Stimulated activated CD4-positive, alpha-beta T cell treated with anti-CD3 and anti-CD28 coated beads, Interleukin-12 subunit alpha, Interleukin-12 subunit beta, amount 100 ng/mL, for 24 hours (primary cell): ENCODE measurements around the gene COL6A6.

Source experiments
- DNase-seq, 2 experiments: peaks; one replicate each; pipeline ENCODE4 v3.0.0-alpha.2; 2020; ENCODE audit warnings: low read depth in 2 of 2

The COL6A6 gene, protein sequence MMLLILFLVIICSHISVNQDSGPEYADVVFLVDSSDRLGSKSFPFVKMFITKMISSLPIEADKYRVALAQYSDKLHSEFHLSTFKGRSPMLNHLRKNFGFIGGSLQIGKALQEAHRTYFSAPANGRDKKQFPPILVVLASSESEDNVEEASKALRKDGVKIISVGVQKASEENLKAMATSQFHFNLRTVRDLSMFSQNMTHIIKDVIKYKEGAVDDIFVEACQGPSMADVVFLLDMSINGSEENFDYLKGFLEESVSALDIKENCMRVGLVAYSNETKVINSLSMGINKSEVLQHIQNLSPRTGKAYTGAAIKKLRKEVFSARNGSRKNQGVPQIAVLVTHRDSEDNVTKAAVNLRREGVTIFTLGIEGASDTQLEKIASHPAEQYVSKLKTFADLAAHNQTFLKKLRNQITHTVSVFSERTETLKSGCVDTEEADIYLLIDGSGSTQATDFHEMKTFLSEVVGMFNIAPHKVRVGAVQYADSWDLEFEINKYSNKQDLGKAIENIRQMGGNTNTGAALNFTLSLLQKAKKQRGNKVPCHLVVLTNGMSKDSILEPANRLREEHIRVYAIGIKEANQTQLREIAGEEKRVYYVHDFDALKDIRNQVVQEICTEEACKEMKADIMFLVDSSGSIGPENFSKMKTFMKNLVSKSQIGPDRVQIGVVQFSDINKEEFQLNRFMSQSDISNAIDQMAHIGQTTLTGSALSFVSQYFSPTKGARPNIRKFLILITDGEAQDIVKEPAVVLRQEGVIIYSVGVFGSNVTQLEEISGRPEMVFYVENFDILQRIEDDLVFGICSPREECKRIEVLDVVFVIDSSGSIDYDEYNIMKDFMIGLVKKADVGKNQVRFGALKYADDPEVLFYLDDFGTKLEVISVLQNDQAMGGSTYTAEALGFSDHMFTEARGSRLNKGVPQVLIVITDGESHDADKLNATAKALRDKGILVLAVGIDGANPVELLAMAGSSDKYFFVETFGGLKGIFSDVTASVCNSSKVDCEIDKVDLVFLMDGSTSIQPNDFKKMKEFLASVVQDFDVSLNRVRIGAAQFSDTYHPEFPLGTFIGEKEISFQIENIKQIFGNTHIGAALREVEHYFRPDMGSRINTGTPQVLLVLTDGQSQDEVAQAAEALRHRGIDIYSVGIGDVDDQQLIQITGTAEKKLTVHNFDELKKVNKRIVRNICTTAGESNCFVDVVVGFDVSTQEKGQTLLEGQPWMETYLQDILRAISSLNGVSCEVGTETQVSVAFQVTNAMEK (N-terminal part only)

DNA sequence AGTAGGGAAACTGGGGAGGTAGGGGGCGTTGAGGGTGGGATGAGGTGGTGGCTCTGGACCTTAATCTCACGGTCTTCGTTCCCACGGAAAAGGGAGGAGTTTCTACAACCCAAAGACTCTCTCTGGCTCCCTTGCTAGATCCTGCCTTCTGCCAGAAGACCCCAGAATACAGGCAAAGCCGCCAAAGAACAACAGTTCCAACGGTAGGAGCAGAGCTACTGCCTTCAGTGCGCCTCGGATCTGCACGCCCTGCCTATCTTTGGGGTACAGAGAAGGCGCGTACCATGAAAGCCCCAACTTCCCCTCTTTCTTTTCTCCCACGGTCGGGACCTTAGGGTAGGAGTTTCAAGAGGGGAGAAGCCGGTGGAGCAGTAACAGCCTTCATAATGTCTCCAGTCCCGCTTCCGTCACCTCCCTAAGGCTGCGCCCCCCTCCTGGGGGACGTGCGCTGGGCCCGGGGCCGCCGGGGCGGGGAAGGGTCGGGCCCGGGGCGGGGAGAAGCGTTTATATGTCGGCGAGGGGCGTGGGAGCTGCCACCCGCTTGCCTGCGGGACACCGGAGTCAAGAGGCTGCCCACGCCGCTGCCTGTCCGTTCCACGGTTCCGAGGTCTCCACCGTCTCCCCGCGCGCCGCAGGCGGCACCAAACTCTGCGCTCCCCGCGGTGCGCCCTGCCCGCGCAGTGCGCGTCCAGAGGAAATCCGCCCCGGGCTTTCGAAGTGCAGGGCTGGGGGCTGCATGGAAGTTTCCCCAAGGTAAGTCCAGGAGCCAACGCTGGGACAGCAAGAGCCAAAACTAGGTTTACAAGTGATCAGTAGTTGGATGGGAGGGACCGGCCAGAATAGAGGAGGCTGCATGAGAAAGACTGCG, at the start of gene COL6A6:
COL6A6 (plus strand) TSS at position 533 of the 868 bp plus-strand sequence. CDS start 43,188 bp downstream, outside the sequence.
- no peak for DNase-seq

DNA sequence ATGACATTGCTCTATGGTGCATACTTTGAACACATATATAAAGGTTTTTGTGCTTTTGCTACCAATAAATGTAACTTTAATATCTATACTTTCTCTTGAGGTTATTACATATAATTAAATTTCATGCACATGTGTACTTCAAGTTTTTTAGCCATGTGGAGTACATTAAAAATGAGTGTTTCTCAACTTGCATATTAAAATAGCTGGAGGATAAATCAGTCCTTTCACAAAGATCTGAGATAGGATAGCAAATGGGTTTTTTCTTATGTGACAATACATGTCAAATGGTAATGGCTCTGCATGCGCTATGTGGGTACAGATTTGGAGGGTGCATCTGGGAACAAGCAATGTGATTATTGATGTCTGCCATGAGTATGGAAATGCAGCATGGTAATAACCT, 48.7 kb upstream of the COL6A6 start:
- no peak for DNase-seq

DNA sequence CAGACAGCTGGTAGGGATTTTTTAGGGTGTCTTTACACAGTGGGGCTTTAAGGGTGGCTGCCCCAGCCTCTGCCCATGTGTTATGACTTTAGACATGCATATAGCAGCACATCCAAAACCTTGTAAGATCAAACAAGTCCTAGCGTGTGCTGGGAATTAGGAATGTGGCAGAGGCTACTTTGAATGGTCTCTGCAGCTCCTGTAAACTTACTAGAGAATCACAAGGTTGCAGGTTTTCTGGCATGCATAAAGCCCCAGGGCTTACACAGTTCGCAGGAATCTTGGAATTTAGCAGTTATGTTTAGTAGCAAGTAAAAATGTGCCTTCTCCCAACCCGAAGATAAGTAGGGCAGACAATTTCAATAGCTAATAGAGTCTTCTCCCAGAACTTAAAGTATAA, 46.9 kb upstream of the COL6A6 start:
- no peak for DNase-seq

DNA sequence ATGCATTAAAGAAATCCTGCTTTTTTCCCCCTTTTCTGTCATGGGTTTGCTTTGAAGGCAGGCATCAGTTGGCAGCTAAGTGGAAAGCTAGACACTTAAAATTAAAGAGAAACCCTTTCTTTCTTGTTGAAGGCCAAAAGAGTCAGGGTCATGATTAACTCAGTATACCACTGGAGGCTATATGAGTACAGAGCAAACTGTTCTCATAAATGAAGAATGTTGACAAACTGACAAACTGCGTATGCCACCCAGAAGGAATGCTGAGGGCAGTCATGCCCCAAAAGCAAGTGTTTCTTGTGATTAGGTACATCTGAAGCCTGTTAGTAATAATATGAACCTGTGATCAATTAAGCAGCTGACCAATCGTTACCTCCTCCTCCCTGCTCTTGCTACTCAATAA, 43.6 kb upstream of the COL6A6 start:
- no peak for DNase-seq

DNA sequence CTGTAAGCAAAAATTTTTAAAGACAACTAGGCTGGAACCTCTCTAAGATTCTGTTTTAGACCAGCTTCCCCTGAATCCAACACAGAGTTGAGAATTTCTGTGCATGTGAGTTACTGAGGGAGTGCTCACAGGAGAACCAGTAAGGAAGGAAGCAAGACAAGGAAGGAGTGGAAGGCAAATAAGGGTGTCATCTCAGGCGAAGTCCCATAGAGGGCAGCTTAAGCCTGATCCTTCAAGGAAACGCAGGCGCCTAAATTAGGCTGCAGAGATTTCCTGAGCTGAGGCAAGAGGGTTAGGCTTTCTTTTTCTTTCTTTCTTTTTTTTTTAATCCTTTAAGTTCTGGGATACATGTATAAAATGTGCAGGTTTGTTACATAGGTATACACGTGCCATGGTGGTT, 36.2 kb upstream of the COL6A6 start:
- no peak for DNase-seq

DNA sequence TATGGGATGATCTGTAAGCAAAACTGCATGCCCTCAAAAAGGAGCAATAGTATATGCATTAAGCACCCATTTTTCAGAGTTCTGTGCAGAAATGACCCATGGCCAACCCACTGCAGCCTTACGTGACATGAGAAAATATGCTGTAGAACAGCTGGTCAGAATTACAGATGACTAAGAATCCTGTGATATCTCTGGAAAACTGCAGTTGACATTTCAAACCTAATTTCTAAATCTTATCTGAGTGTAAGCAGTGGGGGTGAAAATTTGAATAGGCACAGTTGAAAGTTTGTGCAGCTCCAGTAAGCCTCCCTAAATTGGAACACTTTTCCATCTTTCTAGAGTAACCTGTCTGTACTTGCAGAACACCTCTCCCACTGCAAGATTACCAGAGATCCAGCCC, 28.7 kb upstream of the COL6A6 start:
- no peak for DNase-seq

DNA sequence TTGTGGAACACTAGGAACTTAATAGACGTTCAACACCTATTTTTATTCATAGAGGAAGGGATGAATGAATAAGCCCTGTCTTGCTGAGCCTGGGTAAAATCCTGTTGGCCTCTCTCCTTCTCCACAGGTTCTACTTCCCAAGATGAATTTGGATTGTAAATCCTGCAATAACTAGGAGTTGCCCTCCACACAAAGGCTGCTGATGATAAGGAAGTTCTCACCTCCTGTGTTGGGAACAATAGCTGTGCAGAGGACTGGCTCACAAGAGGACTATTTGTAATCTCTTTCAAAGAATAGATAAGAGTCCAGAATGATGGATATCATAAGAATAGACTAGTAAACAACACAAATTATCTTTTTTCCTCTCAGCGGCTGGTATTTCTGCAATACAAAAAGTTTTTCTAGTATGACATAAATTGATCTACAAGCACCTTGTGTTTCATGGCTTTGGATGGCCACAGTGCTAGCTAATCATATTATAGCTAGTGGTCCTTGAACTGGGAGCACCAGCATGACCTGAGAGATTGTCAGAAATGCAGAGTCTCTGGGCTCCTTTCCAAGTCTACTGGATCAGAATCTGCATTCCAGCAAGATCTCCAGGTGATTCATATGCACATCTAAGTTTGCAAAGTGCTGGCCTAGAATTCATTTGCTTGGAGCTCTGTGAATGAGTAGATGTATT, 28.1 kb upstream of the COL6A6 start:
- DNase-seq, result no peak

DNA sequence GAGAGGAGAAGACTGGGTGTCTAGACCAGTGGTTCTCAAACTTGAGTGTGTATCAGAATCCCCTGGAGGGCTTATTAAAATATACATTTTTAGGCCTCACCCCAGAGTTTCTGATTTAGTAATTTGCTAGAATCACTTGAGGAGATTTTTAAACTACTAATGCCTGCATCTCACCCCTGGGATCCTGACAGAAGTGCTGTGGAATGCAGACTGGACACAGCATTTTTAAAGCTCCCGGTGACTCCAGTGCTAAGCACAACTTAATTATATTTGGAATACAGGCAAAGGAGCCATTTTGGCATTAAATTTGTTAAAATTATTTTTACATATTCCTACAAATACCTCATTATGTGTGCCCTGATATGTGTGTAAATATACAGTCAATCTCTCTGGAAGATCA, 26.7 kb upstream of the COL6A6 start:
- no peak for DNase-seq

DNA sequence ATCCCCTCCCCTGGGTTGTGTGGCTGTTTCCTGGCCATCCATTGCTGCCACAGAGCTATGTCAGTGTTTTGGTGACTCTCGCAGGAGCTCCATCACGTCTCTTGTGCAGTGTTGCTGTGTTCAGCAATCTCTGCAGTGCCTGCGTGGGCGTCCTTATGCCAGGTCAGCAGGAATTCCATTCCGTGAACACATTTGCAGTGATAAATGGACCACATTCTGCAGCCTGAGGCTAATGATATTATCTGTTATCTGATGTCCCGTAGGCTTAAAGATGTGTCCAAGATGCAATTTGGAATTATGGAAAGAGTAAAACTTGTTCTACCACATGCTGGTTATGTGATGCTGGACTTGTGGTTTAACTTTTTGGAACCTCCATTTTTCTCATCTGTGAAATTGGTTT, 25.5 kb upstream of the COL6A6 start:
- no peak for DNase-seq

DNA sequence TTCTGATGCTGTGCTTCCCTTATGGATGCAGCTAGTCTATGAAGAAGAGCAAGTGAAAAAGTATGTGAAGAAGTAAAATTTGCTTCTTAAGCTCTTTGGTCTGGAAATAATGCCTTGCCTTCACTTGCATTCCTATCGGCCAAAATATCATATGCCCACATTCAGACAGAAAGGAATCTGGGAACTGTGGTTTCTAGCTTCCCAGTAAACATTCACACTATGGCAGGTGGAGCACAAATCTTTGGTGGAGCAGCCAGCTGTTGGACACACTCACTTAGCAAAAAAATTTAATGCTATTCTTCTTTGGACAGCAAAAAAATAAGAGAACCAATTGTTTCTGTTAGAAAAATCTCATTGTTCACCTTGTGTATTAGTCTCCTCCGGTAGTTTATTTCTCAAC, 12.3 kb upstream of the COL6A6 start:
- DNase-seq, result no peak

DNA sequence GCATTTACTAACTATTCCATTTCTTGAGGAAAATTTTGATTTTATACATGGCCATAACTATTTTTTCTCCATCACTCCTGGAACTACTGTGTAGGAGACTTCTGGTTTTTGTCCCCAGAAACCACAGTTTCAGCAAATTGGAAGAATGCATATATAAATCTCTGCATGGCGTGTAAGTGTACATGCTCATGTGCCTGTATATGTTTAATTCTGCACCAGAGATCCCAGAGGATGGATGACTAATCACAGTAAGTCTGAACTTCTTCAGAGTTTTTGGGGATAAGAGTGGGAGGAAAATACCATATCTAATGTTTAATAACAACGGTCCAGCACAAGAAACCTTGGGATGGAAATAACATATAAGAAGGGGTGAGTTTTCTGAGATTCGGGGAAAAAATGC, 10.9 kb upstream of the COL6A6 start:
- DNase-seq, result no peak

DNA sequence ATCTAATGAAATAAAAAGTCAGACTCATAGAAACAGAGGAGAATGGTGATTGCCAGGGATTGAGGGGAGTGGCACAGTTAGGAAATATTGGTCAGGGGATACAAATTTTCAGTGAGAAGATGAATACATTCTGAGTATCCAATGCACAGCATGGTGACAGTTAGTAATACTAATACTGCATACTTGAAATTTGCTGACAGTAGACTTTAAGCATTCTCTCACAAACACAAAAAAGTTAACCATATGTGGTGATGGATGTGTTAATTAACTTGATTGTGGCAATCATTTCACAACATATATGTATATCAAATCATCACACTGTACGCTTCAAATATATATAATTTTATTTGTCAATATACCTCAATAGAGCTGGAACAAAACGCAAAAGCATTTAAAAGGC, 9.2 kb upstream of the COL6A6 start:
- no peak for DNase-seq

DNA sequence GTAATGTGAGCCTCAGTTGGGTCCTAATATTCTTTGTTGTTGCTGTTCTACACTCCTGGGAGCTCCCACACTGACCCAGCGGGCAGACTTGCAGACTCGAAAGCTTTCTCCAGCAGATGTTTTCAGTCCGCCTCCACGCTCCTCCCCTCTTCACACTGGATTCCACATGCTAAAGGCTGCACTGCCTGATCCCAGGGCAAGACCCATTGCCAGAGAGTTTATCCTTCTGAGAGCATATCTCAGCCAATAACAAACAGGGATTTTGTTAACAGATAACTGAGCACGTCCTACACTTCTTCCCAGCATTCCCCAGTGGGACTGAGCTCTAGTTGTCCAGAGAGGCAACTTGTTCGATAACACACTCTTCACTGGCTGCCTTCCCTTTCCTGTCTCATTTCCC, 8.0 kb upstream of the COL6A6 start:
- DNase-seq, result no peak

DNA sequence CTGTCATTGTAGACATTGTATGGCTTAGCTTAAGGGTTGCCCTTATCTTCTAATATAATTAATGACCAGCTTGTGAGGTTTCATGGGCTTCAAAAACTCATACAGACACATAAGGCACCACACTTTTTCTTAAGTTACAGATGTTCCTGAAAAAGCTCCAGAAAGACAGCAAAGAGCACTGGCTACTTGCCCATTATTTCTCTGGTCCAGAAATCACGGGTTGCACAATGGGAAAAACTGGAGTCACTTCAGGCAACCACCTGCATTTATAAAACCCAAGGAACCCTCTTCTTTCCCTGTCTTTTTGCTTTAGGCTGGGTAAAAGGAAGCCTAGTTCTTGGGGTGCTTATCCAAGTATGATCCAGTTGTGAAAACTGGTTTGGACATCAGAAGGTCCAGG, 2.3 kb upstream of the COL6A6 start:
- no peak for DNase-seq

DNA sequence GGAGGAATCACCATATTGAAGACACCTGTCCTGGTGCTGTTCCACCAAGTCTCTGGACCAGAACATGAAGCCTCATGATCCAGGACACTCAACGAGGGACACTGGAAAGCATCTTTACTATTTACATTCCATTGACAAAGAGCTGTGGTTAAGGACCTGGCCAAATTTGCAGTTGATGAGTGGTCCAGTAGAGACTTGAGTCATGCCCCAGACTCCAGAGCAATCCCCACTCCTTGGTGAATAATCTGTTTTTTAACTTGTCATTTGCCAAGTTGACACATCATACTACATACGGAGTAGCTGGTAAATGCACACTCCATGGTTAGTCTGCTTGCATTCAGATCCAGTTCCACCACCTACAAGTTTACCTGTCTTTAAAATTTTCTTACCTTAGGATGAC, 1.2 kb upstream of the COL6A6 start:
- no peak for DNase-seq

DNA sequence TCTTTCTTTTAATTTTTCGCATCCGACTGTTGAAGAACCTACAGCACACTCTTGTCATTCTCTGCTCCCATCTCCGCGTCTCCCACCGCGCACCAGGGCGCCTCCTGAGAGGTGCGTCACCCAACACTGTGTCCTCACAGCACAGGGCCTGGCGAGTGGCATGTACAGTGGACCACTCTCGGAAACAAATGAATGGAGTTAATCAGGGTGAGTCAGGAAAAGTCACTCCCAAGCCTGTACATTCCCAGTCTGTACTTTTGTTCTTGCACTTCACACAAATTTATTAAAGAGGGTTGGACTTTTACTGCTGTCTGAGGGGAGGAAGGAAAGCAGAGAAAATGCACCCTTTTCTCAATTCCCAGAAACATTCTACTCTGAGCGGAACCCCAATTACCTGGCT, 625 bp downstream of the COL6A6 start:
- DNase-seq, result no peak

DNA sequence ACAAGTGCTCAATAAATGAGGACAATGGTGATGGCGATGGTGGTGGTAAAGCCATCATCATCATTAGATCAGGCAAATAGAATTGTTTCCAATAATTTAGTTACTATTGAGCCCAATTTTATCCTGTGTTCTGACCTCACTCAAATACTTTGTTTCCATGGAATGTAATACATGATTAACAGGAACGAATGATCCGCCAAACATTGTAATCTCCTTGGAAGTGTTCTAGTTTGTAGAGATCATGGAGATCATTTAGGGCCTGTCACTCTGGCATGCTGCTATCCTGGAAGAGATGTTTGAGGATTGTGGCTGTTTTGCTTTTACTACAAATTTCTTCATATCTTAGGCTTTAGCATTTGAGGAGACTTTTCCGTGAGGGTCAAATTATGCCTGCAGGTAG, 2.8 kb downstream of the COL6A6 start:
- DNase-seq, result no peak

DNA sequence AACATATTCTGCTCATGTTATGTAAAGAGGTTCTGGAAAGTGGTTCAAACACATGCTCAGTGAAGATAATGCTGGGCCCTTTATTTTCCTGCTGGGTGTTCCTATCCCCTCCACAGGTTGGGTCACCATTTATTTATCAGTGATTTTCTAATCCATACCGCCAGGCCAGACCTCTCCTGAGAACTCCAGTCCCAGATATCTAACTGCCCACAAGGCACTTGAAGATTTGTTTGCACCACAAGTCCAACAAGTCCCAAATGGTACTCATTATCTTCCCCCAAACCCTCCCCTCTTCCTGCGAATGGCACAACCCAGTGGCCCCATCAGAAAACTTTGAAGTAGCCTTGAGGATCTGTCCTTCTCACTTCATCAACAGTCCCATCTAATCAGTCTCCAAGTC, 5.4 kb downstream of the COL6A6 start:
- no peak for DNase-seq

DNA sequence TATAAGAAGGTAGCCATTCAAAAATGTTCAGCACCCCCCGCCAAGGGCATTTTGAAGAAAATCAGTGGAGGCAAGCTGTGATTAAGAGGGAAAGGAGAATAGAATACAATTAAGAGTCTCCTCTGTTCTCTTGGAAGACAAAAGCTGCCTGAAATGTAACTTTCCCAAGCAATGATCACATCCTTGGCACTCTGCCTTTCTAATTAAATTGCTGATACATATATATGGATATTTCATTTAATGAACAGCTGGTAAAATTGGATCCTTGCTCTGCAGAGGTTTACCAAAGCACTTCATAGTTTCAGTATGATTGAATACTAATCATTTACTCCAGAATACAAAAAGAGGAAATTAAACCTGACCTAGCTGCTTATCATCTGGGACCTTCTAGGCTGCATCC, 10.4 kb downstream of the COL6A6 start:
- DNase-seq, result no peak

DNA sequence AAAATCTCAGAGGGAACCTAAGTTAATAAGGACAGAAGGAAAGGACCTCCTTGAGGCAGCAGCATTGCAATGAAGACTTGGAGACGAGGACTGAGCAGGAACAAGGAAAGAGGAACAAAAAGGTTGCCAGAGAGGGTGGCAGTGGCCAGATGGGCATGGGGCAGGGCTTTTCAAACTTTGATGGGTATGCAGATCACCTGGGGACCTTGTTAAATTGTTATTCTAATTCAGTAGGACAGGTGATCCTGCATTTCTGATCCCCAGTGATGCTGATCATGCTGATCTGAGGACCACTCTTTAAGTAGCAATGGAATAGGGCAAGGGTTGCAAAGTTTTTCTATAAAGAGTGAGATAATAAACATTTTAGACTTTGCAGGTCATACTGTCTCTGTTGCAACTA, 11.1 kb downstream of the COL6A6 start:
- DNase-seq, result no peak
